Astrocyte (in vitro differentiated cells and primary cell): ENCODE results near the gene L1CAM. TPM values are rescaled to one million over a fixed set of nuclear protein-coding genes. Genes with fewer than 3 reads are reported as not detected.

ENCODE experiments used
- DNase-seq: peaks from one replicate; pipeline ENCODE4 v3.0.0-alpha.2; 2010; ENCODE audit warnings: low read depth
- FAIRE-seq: peaks from 2 replicates; lab custom pipeline; 2011; peaks lifted over from hg19 to GRCh38; lab: Jason Lieb, UNC
- H2AFZ ChIP-seq: 2 replicates; pipeline ENCODE4 v1.6.0; 2012; ENCODE audit warnings: low read depth, low read length, inconsistent platforms
- H3K27ac ChIP-seq: 2 replicates; pipeline ENCODE4 v1.5.1; 2011; ENCODE audit warnings: low read depth, low read length, inconsistent platforms
- H3K27me3 ChIP-seq: 2 replicates; pipeline ENCODE4 v1.6.0; 2011; ENCODE audit warnings: low read length, inconsistent platforms; ENCODE audit not compliant: insufficient read depth
- H3K36me3 ChIP-seq: 2 replicates; pipeline ENCODE4 v1.5.1; 2011; ENCODE audit warnings: low read length, inconsistent platforms; ENCODE audit not compliant: insufficient read depth
- H3K4me1 ChIP-seq: 2 replicates; pipeline ENCODE4 v1.5.1; 2011; ENCODE audit warnings: low read length, inconsistent platforms; ENCODE audit not compliant: insufficient read depth
- H3K4me2 ChIP-seq: 2 replicates; pipeline ENCODE4 v1.6.0; 2012; ENCODE audit warnings: low read length, inconsistent platforms
- H3K4me3 ChIP-seq: 2 replicates; pipeline ENCODE4 v1.5.1; 2011; ENCODE audit warnings: low read depth, mild to moderate bottlenecking, low read length, inconsistent platforms; ENCODE audit not compliant: insufficient read depth
- H3K79me2 ChIP-seq: 2 replicates; pipeline ENCODE4 v1.6.0; 2012; ENCODE audit warnings: mild to moderate bottlenecking, low read length, inconsistent platforms; ENCODE audit not compliant: insufficient read depth
- H3K9ac ChIP-seq: 2 replicates; pipeline ENCODE4 v1.6.0; 2012; ENCODE audit warnings: mild to moderate bottlenecking, low read length, inconsistent platforms
- H3K9me3 ChIP-seq: 2 replicates; pipeline ENCODE4 v1.5.1; 2012; ENCODE audit warnings: low read depth, mild to moderate bottlenecking, low read length, inconsistent platforms; ENCODE audit not compliant: insufficient read depth
- H4K20me1 ChIP-seq: 2 replicates; pipeline ENCODE4 v1.6.0; 2012; ENCODE audit warnings: low read length, inconsistent platforms; ENCODE audit not compliant: insufficient read depth
- H3K27ac Mint-ChIP-seq: one replicate; pipeline ENCODE4 v1.8.0; 2021; ENCODE audit warnings: mild to moderate bottlenecking, mixed read lengths; ENCODE audit not compliant: unreplicated experiment
- H3K27me3 Mint-ChIP-seq: one replicate; pipeline ENCODE4 v1.8.0; 2021; ENCODE audit warnings: low read depth, mixed read lengths; ENCODE audit not compliant: unreplicated experiment
- H3K36me3 Mint-ChIP-seq: one replicate; pipeline ENCODE4 v1.8.0; 2021; ENCODE audit warnings: low read depth, mixed read lengths; ENCODE audit not compliant: unreplicated experiment
- H3K4me1 Mint-ChIP-seq: one replicate; pipeline ENCODE4 v1.8.0; 2021; ENCODE audit warnings: low read depth, mixed read lengths; ENCODE audit not compliant: unreplicated experiment
- H3K4me3 Mint-ChIP-seq: one replicate; pipeline ENCODE4 v1.8.0; 2021; ENCODE audit warnings: mild to moderate bottlenecking, moderate library complexity, mixed read lengths; ENCODE audit not compliant: unreplicated experiment
- H3K9me3 Mint-ChIP-seq: one replicate; pipeline ENCODE4 v1.8.0; 2021; ENCODE audit warnings: mild to moderate bottlenecking, mixed read lengths; ENCODE audit not compliant: unreplicated experiment
- EZH2 ChIP-seq: IDR thresholded peaks from 2 replicates; pipeline ENCODE4 v1.6.1; 2012; ENCODE audit warnings: mild to moderate bottlenecking, low read length, inconsistent platforms; ENCODE audit not compliant: insufficient read depth
- total RNA-seq: library from RNA; stranded (reverse); gene quantifications from 2 replicates; pipeline ENCODE4 v1.2.1, GENCODE V29; 2021
- TF ChIP-seq, protein P1 (sequence below): IDR thresholded peaks from 2 replicates; pipeline ENCODE4 v1.5.1; 2011; ENCODE audit warnings: low read depth, mild to moderate bottlenecking, inconsistent platforms, low read length, moderate library complexity; ENCODE audit not compliant: insufficient read depth

L1CAM gene
- total RNA-seq, 1 donor from 2014 or later, result 347 TPM

DNA sequence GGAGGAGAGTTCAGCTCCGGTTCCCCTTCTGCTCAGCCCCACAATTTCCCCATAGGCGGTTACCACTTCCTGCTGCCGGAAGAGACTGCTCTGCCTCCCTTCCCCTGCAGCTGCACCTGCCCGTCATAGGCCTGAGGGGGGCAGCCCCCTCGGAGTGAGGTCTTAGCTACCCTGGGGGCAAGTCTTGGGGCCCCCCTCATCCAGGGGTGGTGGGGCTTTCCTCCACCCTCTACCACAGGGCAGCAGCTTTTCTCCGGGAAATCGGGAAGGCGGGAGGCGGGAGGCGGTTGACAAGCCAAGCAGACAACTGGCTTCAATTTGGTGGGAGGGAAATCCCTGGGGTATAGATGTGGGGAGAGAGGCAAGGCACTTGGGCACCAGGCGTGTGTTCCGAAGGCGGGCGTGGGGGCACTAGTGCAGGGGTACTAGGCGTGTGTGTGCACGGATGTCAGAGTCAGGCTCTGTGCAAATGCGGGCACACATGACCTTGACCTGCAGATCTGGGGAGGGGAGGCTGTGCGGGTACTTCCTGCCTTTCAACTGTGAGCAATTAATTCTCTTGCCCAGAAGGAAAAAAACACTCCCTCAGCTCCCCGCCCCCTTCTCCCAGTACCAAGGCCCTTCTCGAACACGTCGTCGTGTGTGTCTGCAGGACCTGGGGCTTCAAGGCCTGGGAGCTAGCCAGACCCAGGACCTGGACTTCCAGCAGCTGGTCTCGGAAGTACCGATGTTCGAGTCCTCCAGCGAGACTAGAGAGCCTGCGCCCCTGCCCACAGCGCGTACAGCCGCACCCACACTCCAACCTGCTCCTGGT lies 41.1 kb upstream of the L1CAM start:
- H3K79me2 ChIP-seq, result peaks cover 7% of the 10 kb centered on the region
- DNase-seq (peak; percentile 9), FAIRE-seq (peak; percentile 5)
- Mint-ChIP-seq H3K27ac (peak overlapping the region; percentile 75), H3K9me3 (no peaks in the 10 kb centered on the region), H3K4me1 (no peaks in the 10 kb centered on the region), H3K4me3 (peak overlapping the region; percentile 78), H3K27me3 (no peaks in the 10 kb centered on the region), H3K36me3 (no peaks in the 10 kb centered on the region)
- peaks cover under 1% of the 10 kb centered on the region for H3K36me3 ChIP-seq
- peak overlapping the region; percentile 89 for H3K4me2 ChIP-seq
- H3K4me3 ChIP-seq, result peak overlapping the region; percentile 56
- H4K20me1 ChIP-seq, result peaks cover under 1% of the 10 kb centered on the region
- no peaks in the 10 kb centered on the region for H3K27me3 ChIP-seq
- peak overlapping the region; percentile 89 for H3K9ac ChIP-seq
- peaks cover 8% of the 10 kb centered on the region for H3K4me1 ChIP-seq
- no peak overlapping the region for H2AFZ ChIP-seq
- no peaks in the 10 kb centered on the region for H3K9me3 ChIP-seq
- H3K27ac ChIP-seq, result peak overlapping the region; percentile 87
- no peak for TF ChIP-seq EZH2
- TF ChIP-seq, protein P1, sequence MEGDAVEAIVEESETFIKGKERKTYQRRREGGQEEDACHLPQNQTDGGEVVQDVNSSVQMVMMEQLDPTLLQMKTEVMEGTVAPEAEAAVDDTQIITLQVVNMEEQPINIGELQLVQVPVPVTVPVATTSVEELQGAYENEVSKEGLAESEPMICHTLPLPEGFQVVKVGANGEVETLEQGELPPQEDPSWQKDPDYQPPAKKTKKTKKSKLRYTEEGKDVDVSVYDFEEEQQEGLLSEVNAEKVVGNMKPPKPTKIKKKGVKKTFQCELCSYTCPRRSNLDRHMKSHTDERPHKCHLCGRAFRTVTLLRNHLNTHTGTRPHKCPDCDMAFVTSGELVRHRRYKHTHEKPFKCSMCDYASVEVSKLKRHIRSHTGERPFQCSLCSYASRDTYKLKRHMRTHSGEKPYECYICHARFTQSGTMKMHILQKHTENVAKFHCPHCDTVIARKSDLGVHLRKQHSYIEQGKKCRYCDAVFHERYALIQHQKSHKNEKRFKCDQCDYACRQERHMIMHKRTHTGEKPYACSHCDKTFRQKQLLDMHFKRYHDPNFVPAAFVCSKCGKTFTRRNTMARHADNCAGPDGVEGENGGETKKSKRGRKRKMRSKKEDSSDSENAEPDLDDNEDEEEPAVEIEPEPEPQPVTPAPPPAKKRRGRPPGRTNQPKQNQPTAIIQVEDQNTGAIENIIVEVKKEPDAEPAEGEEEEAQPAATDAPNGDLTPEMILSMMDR, result no peak

DNA sequence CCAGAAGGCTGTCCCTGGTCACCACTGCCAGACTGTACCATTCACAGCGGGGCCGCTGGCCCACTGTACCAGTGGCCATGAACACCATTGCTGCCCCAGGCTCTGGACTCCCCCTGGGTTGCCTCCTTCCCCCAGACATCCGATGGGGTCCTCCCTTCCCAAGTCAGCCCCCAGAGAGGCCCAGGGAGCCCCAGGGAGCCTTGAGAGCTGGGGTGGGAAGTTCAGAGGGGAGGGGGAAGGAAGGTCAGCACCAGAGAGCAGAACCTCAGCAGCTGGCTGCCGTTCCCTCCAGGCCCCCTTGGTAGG lies 40.5 kb upstream of the L1CAM start:
- Mint-ChIP-seq H3K4me3 (no peak overlapping the region), H3K27me3 (no peaks in the 10 kb centered on the region), H3K27ac (no peak overlapping the region), H3K36me3 (no peaks in the 10 kb centered on the region), H3K9me3 (no peaks in the 10 kb centered on the region), H3K4me1 (no peaks in the 10 kb centered on the region)
- Histone ChIP-seq H2AFZ (no peak overlapping the region), H3K27ac (no peak overlapping the region), H3K4me2 (peak overlapping the region; percentile 89), H3K27me3 (no peaks in the 10 kb centered on the region), H4K20me1 (no peaks in the 10 kb centered on the region), H3K9me3 (no peaks in the 10 kb centered on the region), H3K4me3 (no peak overlapping the region), H3K36me3 (no peaks in the 10 kb centered on the region), H3K79me2 (peaks cover 1% of the 10 kb centered on the region), H3K4me1 (peaks cover 8% of the 10 kb centered on the region), H3K9ac (no peak overlapping the region)
- TF ChIP-seq, protein P1, result no peak
- no peak for TF ChIP-seq EZH2
- no peak for DNase-seq
- FAIRE-seq, result no peak
